ENCODE measurements around the gene ZNF710. TPM values are rescaled to one million over a fixed set of nuclear protein-coding genes. Genes with fewer than 3 reads are reported as not detected.

Gene ZNF710
- total and polyA plus RNA-seq, 2 experiments from 2014 or later, result 7.8 to 22.2 TPM

GRCh38 chr15:90113166-90113565 is 112.0 kb downstream of the ZNF710 start:
- no peak overlapping the region for H3K4me3 ChIP-seq
- H3K27me3 ChIP-seq, result no peaks in the 10 kb centered on the region
- no peak for DNase-seq (ENCODE audit: low read depth in 1 of 2, low spot score in 1 of 2)
- no peaks in the 10 kb centered on the region for H3K9me3 ChIP-seq (ENCODE audit: low read depth)
- no peak for TF ChIP-seq CTCF (IDR thresholded peaks at IDR 0.05; ENCODE audit: low read depth, low read length)
- H3K4me1 ChIP-seq (ENCODE audit: low read depth), result no peaks in the 10 kb centered on the region
- no peaks in the 10 kb centered on the region for H3K36me3 ChIP-seq
- no peak overlapping the region for H3K27ac ChIP-seq

- H3K27me3 ChIP-seq, result no peaks in the 10 kb centered on the region
- no peaks in the 10 kb centered on the region for H3K36me3 ChIP-seq
- no peak overlapping the region for H3K4me3 ChIP-seq
- no peak for DNase-seq (ENCODE audit: low read depth in 1 of 2, low spot score in 1 of 2)
- no peaks in the 10 kb centered on the region for H3K9me3 ChIP-seq (ENCODE audit: low read depth)
- no peak for TF ChIP-seq CTCF (IDR thresholded peaks at IDR 0.05; ENCODE audit: low read depth, low read length)
- H3K27ac ChIP-seq, result no peak overlapping the region
- H3K4me1 ChIP-seq (ENCODE audit: low read depth), result no peaks in the 10 kb centered on the region
Observed at GRCh38 chr15:90114451-90114901, 113.4 kb downstream of the ZNF710 start.

GRCh38 chr15:90115783-90116182 is 114.7 kb downstream of the ZNF710 start:
- Histone ChIP-seq H3K4me3 (no peak overlapping the region), H3K27me3 (no peaks in the 10 kb centered on the region), H3K27ac (no peak overlapping the region), H3K9me3 (ENCODE audit: low read depth) (no peaks in the 10 kb centered on the region), H3K4me1 (ENCODE audit: low read depth) (no peaks in the 10 kb centered on the region), H3K36me3 (no peaks in the 10 kb centered on the region)
- DNase-seq (ENCODE audit: low read depth in 1 of 2, low spot score in 1 of 2), result no peak
- TF ChIP-seq CTCF (IDR thresholded peaks at IDR 0.05; ENCODE audit: low read depth, low read length), result no peak

- Histone ChIP-seq H3K4me1 (ENCODE audit: low read depth) (no peaks in the 10 kb centered on the region), H3K27ac (no peak overlapping the region), H3K36me3 (no peaks in the 10 kb centered on the region), H3K9me3 (ENCODE audit: low read depth) (no peaks in the 10 kb centered on the region), H3K27me3 (no peaks in the 10 kb centered on the region), H3K4me3 (no peak overlapping the region)
- TF ChIP-seq CTCF (IDR thresholded peaks at IDR 0.05; ENCODE audit: low read depth, low read length), result no peak
- no peak for DNase-seq (ENCODE audit: low read depth in 1 of 2, low spot score in 1 of 2)
Observed at GRCh38 chr15:90119367-90119766, 118.2 kb downstream of the ZNF710 start.

- no peak overlapping the region for H3K27ac ChIP-seq
- H3K27me3 ChIP-seq, result no peaks in the 10 kb centered on the region
- TF ChIP-seq CTCF (IDR thresholded peaks at IDR 0.05; ENCODE audit: low read depth, low read length), result no peak
- H3K4me1 ChIP-seq (ENCODE audit: low read depth), result no peaks in the 10 kb centered on the region
- no peak for DNase-seq (ENCODE audit: low read depth in 1 of 2, low spot score in 1 of 2)
- no peak overlapping the region for H3K4me3 ChIP-seq
- H3K9me3 ChIP-seq (ENCODE audit: low read depth), result no peaks in the 10 kb centered on the region
- H3K36me3 ChIP-seq, result no peaks in the 10 kb centered on the region
Observed at GRCh38 chr15:90121086-90121485, 120.0 kb downstream of the ZNF710 start.

- Histone ChIP-seq H3K27ac (no peak overlapping the region), H3K36me3 (no peaks in the 10 kb centered on the region), H3K4me1 (ENCODE audit: low read depth) (peaks cover 9% of the 10 kb centered on the region), H3K27me3 (no peaks in the 10 kb centered on the region), H3K9me3 (ENCODE audit: low read depth) (no peaks in the 10 kb centered on the region), H3K4me3 (no peak overlapping the region)
- no peak for DNase-seq (ENCODE audit: low read depth in 1 of 2, low spot score in 1 of 2)
- TF ChIP-seq CTCF (IDR thresholded peaks at IDR 0.05; ENCODE audit: low read depth, low read length), result no peak
Observed at GRCh38 chr15:90124507-90124906, 123.4 kb downstream of the ZNF710 start.

All from cardiac muscle cell (in vitro differentiated cells and primary cell).